Measurements from ENCODE around the gene EEF1AKMT1. TPM values are rescaled to one million over a fixed set of nuclear protein-coding genes. Genes with fewer than 3 reads are reported as not detected.
"Not testable (repeated sequence)": the region's sequence is repeated elsewhere in the genome, so short reads cannot be mapped to it uniquely, and the experiment has no call there.

The EEF1AKMT1 gene
- total RNA-seq, 1 donor from 2014 or later: 12.3 TPM

DNA sequence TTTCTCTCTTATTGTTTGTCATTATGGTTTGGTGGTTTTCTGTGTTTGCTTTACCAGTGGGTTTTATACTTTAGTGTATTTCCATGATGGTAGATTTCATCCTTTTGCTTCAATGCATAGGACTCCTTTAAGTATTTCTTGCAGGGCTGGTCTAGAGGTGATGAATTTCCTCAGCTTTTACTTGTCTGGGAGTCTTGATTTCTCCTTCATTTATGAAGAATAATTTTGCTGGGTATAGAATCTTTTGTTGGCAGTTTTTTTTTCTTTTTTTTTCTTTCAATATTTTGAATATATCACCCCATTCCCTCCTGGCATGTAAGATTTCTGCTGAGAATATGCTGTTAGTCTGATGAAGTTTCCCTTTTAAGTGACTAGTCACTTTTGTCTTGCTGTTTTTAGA, 19.8 kb downstream of the EEF1AKMT1 start:
- H3K9me3 Mint-ChIP-seq: peaks cover 56% of the 10 kb centered on the region
- no peak overlapping the region for H3K27ac ChIP-seq
- H3K9me3 ChIP-seq (ENCODE audit: low read depth): peaks cover 32% of the 10 kb centered on the region
- H3K4me1 Mint-ChIP-seq: peaks cover 2% of the 10 kb centered on the region
- H3K4me3 Mint-ChIP-seq: no peak overlapping the region
- no peak overlapping the region for H3K27ac Mint-ChIP-seq
- no peak for DNase-seq (ENCODE audit: low spot score)
- H3K79me2 ChIP-seq (ENCODE audit: low read depth): no peaks in the 10 kb centered on the region
- H3K9ac ChIP-seq: no peak overlapping the region
- H3K36me3 ChIP-seq: peaks cover 6% of the 10 kb centered on the region
- H2AFZ ChIP-seq (replicated peaks): no peak overlapping the region
- H3K27me3 Mint-ChIP-seq (ENCODE audit: insufficient read depth, low read depth): no peaks in the 10 kb centered on the region
- H3K4me3 ChIP-seq: no peak overlapping the region
- TF ChIP-seq EZH2phosphoT487 (IDR thresholded peaks at IDR 0.05) (no peak), EZH2 (IDR thresholded peaks at IDR 0.05) (no peak)
- TF ChIP-seq, protein P1, sequence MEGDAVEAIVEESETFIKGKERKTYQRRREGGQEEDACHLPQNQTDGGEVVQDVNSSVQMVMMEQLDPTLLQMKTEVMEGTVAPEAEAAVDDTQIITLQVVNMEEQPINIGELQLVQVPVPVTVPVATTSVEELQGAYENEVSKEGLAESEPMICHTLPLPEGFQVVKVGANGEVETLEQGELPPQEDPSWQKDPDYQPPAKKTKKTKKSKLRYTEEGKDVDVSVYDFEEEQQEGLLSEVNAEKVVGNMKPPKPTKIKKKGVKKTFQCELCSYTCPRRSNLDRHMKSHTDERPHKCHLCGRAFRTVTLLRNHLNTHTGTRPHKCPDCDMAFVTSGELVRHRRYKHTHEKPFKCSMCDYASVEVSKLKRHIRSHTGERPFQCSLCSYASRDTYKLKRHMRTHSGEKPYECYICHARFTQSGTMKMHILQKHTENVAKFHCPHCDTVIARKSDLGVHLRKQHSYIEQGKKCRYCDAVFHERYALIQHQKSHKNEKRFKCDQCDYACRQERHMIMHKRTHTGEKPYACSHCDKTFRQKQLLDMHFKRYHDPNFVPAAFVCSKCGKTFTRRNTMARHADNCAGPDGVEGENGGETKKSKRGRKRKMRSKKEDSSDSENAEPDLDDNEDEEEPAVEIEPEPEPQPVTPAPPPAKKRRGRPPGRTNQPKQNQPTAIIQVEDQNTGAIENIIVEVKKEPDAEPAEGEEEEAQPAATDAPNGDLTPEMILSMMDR (IDR thresholded peaks at IDR 0.05): no peak
- no peaks in the 10 kb centered on the region for H3F3A ChIP-seq (ENCODE audit: low read depth)
- peaks cover 29% of the 10 kb centered on the region for H3K36me3 Mint-ChIP-seq
- no peaks in the 10 kb centered on the region for H3K27me3 ChIP-seq
- no peaks in the 10 kb centered on the region for H3K4me1 ChIP-seq
- H4K20me1 ChIP-seq (ENCODE audit: low read depth): no peaks in the 10 kb centered on the region
- no peak overlapping the region for H3K4me2 ChIP-seq

DNA sequence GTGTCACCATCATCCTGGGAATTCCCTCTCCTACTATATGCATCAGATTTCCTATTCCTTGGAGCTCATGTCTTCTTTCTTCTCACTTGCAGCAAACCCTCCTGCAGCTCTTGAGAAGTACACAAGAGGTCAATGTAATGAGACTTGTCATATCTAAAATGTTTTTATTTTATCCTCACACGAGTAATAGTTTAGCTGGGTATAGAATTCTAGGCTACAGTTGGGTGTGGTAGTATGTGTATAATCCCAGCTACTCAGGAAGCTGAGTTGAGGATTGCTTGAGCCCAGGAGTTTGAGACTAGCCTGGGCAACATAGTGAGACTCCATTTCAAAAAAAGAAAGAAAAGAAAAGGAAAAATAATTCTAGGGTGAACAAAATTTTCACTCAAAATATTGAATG, 24.4 kb downstream of the EEF1AKMT1 start:
- no peaks in the 10 kb centered on the region for H3K27me3 Mint-ChIP-seq (ENCODE audit: insufficient read depth, low read depth)
- Histone ChIP-seq H3K27me3 (no peaks in the 10 kb centered on the region), H3K36me3 (peaks cover 6% of the 10 kb centered on the region), H3K27ac (no peak overlapping the region), H3K9me3 (ENCODE audit: low read depth) (peaks cover 25% of the 10 kb centered on the region), H3K9ac (no peak overlapping the region), H3K4me1 (no peaks in the 10 kb centered on the region), H4K20me1 (ENCODE audit: low read depth) (no peaks in the 10 kb centered on the region), H3K4me3 (no peak overlapping the region), H3F3A (ENCODE audit: low read depth) (no peaks in the 10 kb centered on the region), H3K79me2 (ENCODE audit: low read depth) (no peaks in the 10 kb centered on the region), H3K4me2 (no peak overlapping the region), H2AFZ (replicated peaks) (no peak overlapping the region)
- H3K36me3 Mint-ChIP-seq: peaks cover 21% of the 10 kb centered on the region
- TF ChIP-seq EZH2 (IDR thresholded peaks at IDR 0.05) (no peak), EZH2phosphoT487 (IDR thresholded peaks at IDR 0.05) (no peak)
- TF ChIP-seq, protein P1 (IDR thresholded peaks at IDR 0.05): no peak
- peaks cover 50% of the 10 kb centered on the region for H3K9me3 Mint-ChIP-seq
- no peak overlapping the region for H3K27ac Mint-ChIP-seq
- H3K4me1 Mint-ChIP-seq: no peaks in the 10 kb centered on the region
- H3K4me3 Mint-ChIP-seq: no peak overlapping the region
- no peak for DNase-seq (ENCODE audit: low spot score)

DNA sequence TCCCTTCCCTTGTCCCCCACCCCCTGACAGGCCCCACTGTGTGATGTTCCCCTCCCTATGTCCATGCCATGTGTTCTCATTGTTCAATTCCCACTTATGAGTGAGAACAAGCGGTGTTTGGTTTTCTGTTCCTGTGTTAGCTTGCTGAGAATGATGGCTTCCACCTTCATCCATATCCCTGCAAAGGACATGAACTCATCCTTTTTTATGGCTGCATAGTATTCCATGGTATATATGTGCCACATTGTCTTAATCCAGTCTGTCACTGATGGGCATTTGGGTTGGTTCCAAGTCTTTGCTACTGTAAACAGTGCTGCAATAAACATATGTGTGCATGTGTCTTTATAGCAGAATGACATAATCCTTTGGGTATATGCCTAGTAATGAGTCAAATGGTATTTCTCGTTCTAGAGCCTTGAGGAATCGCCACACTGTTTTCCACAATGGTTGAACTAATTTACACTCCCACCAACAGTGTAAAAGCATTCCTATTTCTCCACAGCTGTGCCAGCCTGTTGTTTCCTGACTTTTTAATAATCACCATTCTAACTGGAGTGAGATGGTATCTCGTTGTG, 29.8 kb downstream of the EEF1AKMT1 start:
- not testable (repeated sequence) for H3K36me3 Mint-ChIP-seq; H3K4me1 ChIP-seq; H3K4me3 Mint-ChIP-seq; H4K20me1 ChIP-seq (ENCODE audit: low read depth); DNase-seq (ENCODE audit: low spot score); H3K27ac Mint-ChIP-seq; H3K9ac ChIP-seq; H3K9me3 ChIP-seq (ENCODE audit: low read depth); H3F3A ChIP-seq (ENCODE audit: low read depth); H3K27me3 Mint-ChIP-seq (ENCODE audit: insufficient read depth, low read depth); H3K27ac ChIP-seq; H2AFZ ChIP-seq (replicated peaks); H3K4me3 ChIP-seq; H3K27me3 ChIP-seq; H3K36me3 ChIP-seq; H3K4me2 ChIP-seq; H3K79me2 ChIP-seq (ENCODE audit: low read depth); H3K4me1 Mint-ChIP-seq
- H3K9me3 Mint-ChIP-seq: peaks cover 17% of the 10 kb centered on the region

GRCh38 chr13:20740021-20740420, 33.7 kb downstream of the EEF1AKMT1 start:
- no peaks in the 10 kb centered on the region for H3K9me3 ChIP-seq (ENCODE audit: low read depth)
- H2AFZ ChIP-seq (replicated peaks): no peak overlapping the region
- no peak overlapping the region for H3K4me3 ChIP-seq
- no peaks in the 10 kb centered on the region for H3K36me3 ChIP-seq
- H3K9ac ChIP-seq: no peak overlapping the region
- no peaks in the 10 kb centered on the region for H3K79me2 ChIP-seq (ENCODE audit: low read depth)
- no peak overlapping the region for H3K4me2 ChIP-seq
- no peak overlapping the region for H3K27ac ChIP-seq
- peaks cover 4% of the 10 kb centered on the region for H3K9me3 Mint-ChIP-seq
- peaks cover 9% of the 10 kb centered on the region for H3K36me3 Mint-ChIP-seq
- TF ChIP-seq EZH2phosphoT487 (IDR thresholded peaks at IDR 0.05): no peak
- TF ChIP-seq, protein P1 (IDR thresholded peaks at IDR 0.05): no peak
- TF ChIP-seq EZH2 (IDR thresholded peaks at IDR 0.05): no peak
- no peak overlapping the region for H3K27ac Mint-ChIP-seq
- no peaks in the 10 kb centered on the region for H3F3A ChIP-seq (ENCODE audit: low read depth)
- peaks cover 7% of the 10 kb centered on the region for H3K4me1 ChIP-seq
- no peak for DNase-seq (ENCODE audit: low spot score)
- no peaks in the 10 kb centered on the region for H3K27me3 ChIP-seq
- no peak overlapping the region for H3K4me3 Mint-ChIP-seq
- H4K20me1 ChIP-seq (ENCODE audit: low read depth): no peaks in the 10 kb centered on the region
- H3K27me3 Mint-ChIP-seq (ENCODE audit: insufficient read depth, low read depth): peaks cover 2% of the 10 kb centered on the region
- no peaks in the 10 kb centered on the region for H3K4me1 Mint-ChIP-seq
